ENCODE data around the gene TNS3.

The TNS3 gene

DNA sequence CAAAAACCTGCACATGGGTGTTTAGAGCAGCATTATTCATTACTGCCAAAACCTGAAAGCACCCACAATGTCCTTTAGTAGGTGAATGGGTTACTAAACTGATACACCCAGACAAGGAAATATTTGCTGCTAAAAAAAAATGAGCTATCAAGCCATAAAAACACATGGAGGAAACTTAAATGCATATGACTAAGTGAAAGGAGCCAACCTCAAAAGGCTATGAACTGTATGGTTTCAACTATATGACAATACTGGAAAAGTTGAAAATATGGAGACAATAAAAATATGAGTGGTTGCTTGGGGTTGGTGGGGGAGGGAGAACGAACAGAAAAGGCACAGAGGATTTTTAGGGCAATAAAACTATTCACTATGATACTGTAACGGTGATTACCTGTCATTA is 291.0 kb downstream of the TNS3 start:
- TF ChIP-seq, protein P1, sequence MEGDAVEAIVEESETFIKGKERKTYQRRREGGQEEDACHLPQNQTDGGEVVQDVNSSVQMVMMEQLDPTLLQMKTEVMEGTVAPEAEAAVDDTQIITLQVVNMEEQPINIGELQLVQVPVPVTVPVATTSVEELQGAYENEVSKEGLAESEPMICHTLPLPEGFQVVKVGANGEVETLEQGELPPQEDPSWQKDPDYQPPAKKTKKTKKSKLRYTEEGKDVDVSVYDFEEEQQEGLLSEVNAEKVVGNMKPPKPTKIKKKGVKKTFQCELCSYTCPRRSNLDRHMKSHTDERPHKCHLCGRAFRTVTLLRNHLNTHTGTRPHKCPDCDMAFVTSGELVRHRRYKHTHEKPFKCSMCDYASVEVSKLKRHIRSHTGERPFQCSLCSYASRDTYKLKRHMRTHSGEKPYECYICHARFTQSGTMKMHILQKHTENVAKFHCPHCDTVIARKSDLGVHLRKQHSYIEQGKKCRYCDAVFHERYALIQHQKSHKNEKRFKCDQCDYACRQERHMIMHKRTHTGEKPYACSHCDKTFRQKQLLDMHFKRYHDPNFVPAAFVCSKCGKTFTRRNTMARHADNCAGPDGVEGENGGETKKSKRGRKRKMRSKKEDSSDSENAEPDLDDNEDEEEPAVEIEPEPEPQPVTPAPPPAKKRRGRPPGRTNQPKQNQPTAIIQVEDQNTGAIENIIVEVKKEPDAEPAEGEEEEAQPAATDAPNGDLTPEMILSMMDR (IDR thresholded peaks at IDR 0.05) = no peak
- no peak overlapping the region for H3K4me3 Mint-ChIP-seq
- H3K27ac Mint-ChIP-seq = no peak overlapping the region
- no peaks in the 10 kb centered on the region for H3K4me1 Mint-ChIP-seq
- H3K27me3 Mint-ChIP-seq (ENCODE audit: low read depth, poor library complexity) = peaks cover 12% of the 10 kb centered on the region
- no peaks in the 10 kb centered on the region for H3K9me3 Mint-ChIP-seq
- no peak for DNase-seq
- peaks cover 92% of the 10 kb centered on the region for H3K36me3 Mint-ChIP-seq (ENCODE audit: low read depth)

DNA sequence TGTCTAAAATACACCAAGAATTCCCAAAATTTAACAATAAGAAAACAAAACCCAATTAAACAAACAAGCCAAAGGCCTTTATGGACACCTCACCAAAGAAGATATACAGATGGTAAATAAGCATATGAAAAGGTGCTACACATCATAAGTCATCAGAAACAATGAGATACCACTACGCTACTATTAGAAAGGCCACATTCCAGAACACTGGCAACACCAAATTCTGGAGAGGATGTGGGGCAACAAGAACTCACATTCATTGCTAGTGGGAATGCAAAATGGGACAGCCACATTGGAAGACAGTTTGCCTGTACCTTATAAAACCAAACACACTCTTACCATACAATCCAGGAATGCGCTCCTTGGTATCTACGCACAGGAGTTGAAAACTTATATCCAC is 291.4 kb downstream of the TNS3 start:
- Mint-ChIP-seq H3K27me3 (ENCODE audit: low read depth, poor library complexity) (peaks cover 11% of the 10 kb centered on the region), H3K4me1 (no peaks in the 10 kb centered on the region), H3K4me3 (no peak overlapping the region), H3K27ac (no peak overlapping the region), H3K9me3 (peaks cover 4% of the 10 kb centered on the region), H3K36me3 (ENCODE audit: low read depth) (peaks cover 92% of the 10 kb centered on the region)
- TF ChIP-seq, protein P1 (IDR thresholded peaks at IDR 0.05) = no peak
- no peak for DNase-seq

DNA sequence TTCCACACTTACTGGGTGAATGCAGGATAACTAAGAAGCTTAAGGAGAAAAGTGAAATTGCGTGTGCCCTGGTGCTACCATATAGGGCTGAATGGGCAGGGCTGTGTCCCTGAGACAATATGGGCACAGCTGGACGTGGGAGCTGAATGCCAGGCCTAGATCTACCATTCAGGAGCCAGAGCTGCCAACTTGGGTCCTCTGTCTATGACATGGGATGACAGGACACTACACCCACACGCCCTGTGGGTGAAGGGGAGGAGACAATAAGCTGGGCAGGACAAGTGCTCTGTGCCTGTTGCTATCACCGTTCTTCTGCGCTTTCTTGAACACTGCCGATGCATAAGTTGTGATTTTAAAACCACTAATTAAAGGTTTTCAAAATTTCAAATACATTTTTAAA is 293.9 kb downstream of the TNS3 start:
- Mint-ChIP-seq H3K4me1 (no peaks in the 10 kb centered on the region), H3K4me3 (no peak overlapping the region), H3K27me3 (ENCODE audit: low read depth, poor library complexity) (peaks cover 10% of the 10 kb centered on the region), H3K9me3 (peaks cover 5% of the 10 kb centered on the region), H3K27ac (no peak overlapping the region), H3K36me3 (ENCODE audit: low read depth) (peaks cover 92% of the 10 kb centered on the region)
- no peak for DNase-seq
- TF ChIP-seq, protein P1 (IDR thresholded peaks at IDR 0.05) = no peak

DNA sequence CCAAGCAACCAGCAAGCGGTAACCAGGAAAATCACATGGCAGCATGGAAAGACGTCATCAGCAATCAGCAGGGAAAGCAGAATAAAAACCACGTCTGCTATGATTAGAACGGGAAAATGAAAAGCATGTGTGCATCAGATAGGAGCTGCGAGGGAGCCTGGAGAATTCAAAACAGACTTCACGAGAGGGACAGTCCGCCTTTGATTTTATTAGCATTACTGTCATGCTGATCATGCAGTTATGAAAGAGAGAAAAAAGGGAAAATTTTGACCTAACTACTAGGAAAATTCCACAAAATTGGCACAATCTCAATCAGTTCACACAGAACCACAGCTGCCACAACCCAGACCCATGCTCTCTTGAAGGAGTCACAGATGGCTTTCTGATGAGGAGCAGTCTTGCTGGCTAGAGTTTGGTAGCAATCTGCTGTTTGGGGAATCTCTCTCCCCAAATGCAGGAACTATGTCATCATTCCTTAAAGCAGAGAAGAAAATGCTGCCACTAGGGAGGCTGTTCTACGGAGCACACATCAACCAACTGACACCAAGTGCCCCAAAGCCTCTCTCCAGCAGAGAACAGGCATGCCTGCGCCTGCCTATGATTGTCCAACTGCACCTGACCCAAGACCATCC is 295.9 kb downstream of the TNS3 start:
- TF ChIP-seq, protein P1 (IDR thresholded peaks at IDR 0.05) = no peak
- DNase-seq = no peak
- peaks cover 6% of the 10 kb centered on the region for H3K4me1 Mint-ChIP-seq

DNA sequence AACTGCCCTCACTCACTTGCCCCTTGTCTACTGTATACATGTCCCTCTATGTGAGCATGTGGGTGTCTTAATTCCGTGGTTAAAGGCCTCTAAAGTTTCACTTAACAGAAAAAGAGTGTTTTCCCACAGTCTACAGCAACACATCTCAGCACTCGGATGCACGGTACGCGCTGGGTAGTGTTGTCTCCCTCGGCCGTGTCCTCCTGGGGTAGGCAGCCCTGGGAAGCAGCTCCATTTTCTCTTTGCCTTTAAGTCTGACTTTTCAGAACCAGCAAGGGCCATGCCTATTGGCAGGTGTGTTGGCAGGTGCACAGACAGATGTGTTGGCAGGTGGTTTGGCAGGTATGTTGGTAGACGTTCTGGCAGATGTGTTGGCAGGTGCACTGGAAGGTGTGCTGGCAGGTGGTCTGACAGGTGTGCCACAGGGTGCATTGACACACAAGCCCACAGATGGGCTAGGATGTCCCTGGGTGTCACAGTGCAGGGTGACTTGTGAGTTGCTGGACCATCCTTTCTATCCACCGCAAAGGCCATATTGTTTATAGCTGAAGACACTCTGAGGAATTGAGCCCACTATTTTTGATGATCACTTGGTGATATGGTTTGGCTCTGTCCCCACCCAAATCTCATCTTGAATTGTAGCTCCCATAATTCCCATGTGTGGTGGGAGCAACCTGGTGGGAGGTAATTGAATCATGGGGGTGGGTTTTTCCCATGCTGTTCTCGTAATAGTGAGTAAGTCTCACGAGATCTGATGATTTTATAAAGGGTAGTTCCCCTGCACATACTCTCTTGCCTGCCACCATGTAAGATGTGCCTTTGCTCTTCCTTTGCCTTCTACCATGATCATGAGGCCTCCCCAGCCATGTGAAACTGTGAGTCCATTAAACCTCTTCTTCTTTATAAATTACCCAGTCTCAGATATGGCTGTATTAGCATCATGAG is 296.9 kb downstream of the TNS3 start:
- Mint-ChIP-seq H3K4me1 (peaks cover 12% of the 10 kb centered on the region), H3K27ac (no peak overlapping the region), H3K9me3 (peaks cover 5% of the 10 kb centered on the region), H3K27me3 (ENCODE audit: low read depth, poor library complexity) (peaks cover 10% of the 10 kb centered on the region), H3K36me3 (ENCODE audit: low read depth) (peaks cover 90% of the 10 kb centered on the region), H3K4me3 (no peak overlapping the region)
- TF ChIP-seq, protein P1 (IDR thresholded peaks at IDR 0.05) = no peak
- DNase-seq = no peak

More for the DNA sequence above, 295.9 kb downstream of the TNS3 start:
- Mint-ChIP-seq H3K4me3 (no peak overlapping the region), H3K27me3 (ENCODE audit: low read depth, poor library complexity) (peaks cover 10% of the 10 kb centered on the region), H3K27ac (no peak overlapping the region), H3K36me3 (ENCODE audit: low read depth) (peaks cover 91% of the 10 kb centered on the region), H3K9me3 (peaks cover 5% of the 10 kb centered on the region)

Measured in nephron progenitor cell (in vitro differentiated cells).